Medulla oblongata (tissue), 1 donor: ENCODE results near the gene BLM.
A peak's percentile ranks its signal among the peaks of the same experiment; 100 is the strongest.
"Not testable (repeated sequence)": the region's sequence is repeated elsewhere in the genome, so short reads cannot be mapped to it uniquely, and the experiment has no call there.

Experiments used
- DNase-seq: peaks from one replicate; pipeline ENCODE4 v3.0.0-alpha.2; 2015; ENCODE audit errors: extremely low spot score

The BLM gene

GRCh38 chr15:90716976-90717821, at the start of gene BLM:
TSS of gene BLM (plus strand) at chr15:90717346. CDS start at chr15:90747393, 30,047 bp downstream.
- peak; percentile 98 for DNase-seq

- DNase-seq: not testable (repeated sequence)
These were observed 49.3 kb upstream of the BLM start for GRCh38 chr15:90667755-90668345.

GRCh38 chr15:90670631-90671030, 46.5 kb upstream of the BLM start:
- not testable (repeated sequence) for DNase-seq

GRCh38 chr15:90671216-90671615, 45.9 kb upstream of the BLM start:
- no peak for DNase-seq

- not testable (repeated sequence) for DNase-seq
These were observed 43.8 kb upstream of the BLM start for GRCh38 chr15:90673357-90673756.

GRCh38 chr15:90674476-90674875, 42.7 kb upstream of the BLM start:
- DNase-seq: no peak

- no peak for DNase-seq
These were observed 41.7 kb upstream of the BLM start for GRCh38 chr15:90675464-90675863.

- no peak for DNase-seq
These were observed 39.0 kb upstream of the BLM start for GRCh38 chr15:90677807-90678790.

- no peak for DNase-seq
These were observed 37.2 kb upstream of the BLM start for GRCh38 chr15:90679959-90680358.

GRCh38 chr15:90680371-90680935, 36.7 kb upstream of the BLM start:
- no peak for DNase-seq

GRCh38 chr15:90681056-90681455, 36.1 kb upstream of the BLM start:
- DNase-seq: no peak

GRCh38 chr15:90681480-90681879, 35.7 kb upstream of the BLM start:
- no peak for DNase-seq

- DNase-seq: no peak
These were observed 33.8 kb upstream of the BLM start for GRCh38 chr15:90683371-90683770.

- DNase-seq: no peak
These were observed 33.3 kb upstream of the BLM start for GRCh38 chr15:90683876-90684275.

GRCh38 chr15:90684281-90684680, 32.9 kb upstream of the BLM start:
- DNase-seq: no peak

- DNase-seq: peak; percentile 3
These were observed 31.3 kb upstream of the BLM start for GRCh38 chr15:90685591-90686434.

- DNase-seq: no peak
These were observed 30.5 kb upstream of the BLM start for GRCh38 chr15:90686435-90687218.

GRCh38 chr15:90689326-90689961, 27.7 kb upstream of the BLM start:
- not testable (repeated sequence) for DNase-seq

- no peak for DNase-seq
These were observed 26.6 kb upstream of the BLM start for GRCh38 chr15:90690585-90690984.
